Stomach smooth muscle (tissue), 2 donors: Measurements from ENCODE around the gene KDM5C.

Experiments used
- H3K27ac ChIP-seq: one replicate; pipeline ENCODE4 v1.7.0; 2013; ENCODE audit warnings: mild to moderate bottlenecking, low read length, inconsistent platforms
- H3K27me3 ChIP-seq, 2 donors: one replicate each; pipeline ENCODE4 v1.7.0; 2013; ENCODE audit warnings: low read length in 2 of 2; ENCODE audit not compliant: insufficient read depth in 2 of 2, control insufficient read depth in 1 of 2
- H3K36me3 ChIP-seq, 2 donors: one replicate each; pipeline ENCODE4 v1.7.0; 2013; ENCODE audit warnings: low read length in 2 of 2; ENCODE audit not compliant: control insufficient read depth in 2 of 2, insufficient read depth in 2 of 2
- H3K4me1 ChIP-seq: one replicate; pipeline ENCODE4 v1.7.0; 2013; ENCODE audit warnings: low read length; ENCODE audit not compliant: control insufficient read depth, insufficient read depth
- H3K4me3 ChIP-seq, 2 donors: one replicate each; pipeline ENCODE4 v1.7.0; 2013; ENCODE audit warnings: low read length in 2 of 2
- H3K9ac ChIP-seq, 2 donors: one replicate each; pipeline ENCODE4 v1.7.0; 2013; ENCODE audit warnings: low read length in 2 of 2, mild to moderate bottlenecking in 1 of 2
- H3K9me3 ChIP-seq, 2 donors: one replicate each; pipeline ENCODE4 v1.7.0; 2013; ENCODE audit warnings: low read length in 2 of 2; ENCODE audit not compliant: control insufficient read depth in 2 of 2
- donor health status: healthy.
- donor health status: Pancreatic carcinoma.

The KDM5C gene

DNA sequence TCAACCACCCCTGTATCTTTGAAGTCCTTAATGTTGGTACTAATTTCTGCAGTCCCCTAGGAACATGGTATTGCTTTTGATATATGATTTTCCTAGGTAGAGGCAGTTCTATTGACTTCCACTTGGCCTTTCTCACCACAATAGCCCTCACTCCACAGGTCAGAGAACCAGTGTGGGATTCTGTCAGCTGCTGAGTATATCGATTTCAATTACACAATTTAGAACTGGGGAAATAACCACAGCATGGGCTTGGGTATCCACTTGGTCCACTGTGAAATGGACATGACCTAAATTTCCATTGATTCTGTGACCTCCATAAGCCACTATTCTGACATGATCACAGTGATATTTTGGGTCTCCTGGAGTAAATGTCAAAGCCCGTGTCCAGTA lies 68.8 kb downstream of the KDM5C start:
- H3K9me3 ChIP-seq: no peaks in the 10 kb centered on the region
- no peaks in the 10 kb centered on the region for H3K4me1 ChIP-seq
- H3K9ac ChIP-seq: no peak overlapping the region
- H3K27me3 ChIP-seq: peaks cover 0 to 3% of the 10 kb centered on the region in 2 donors
- H3K27ac ChIP-seq: no peak overlapping the region
- H3K4me3 ChIP-seq: no peak overlapping the region
- H3K36me3 ChIP-seq: no peaks in the 10 kb centered on the region

DNA sequence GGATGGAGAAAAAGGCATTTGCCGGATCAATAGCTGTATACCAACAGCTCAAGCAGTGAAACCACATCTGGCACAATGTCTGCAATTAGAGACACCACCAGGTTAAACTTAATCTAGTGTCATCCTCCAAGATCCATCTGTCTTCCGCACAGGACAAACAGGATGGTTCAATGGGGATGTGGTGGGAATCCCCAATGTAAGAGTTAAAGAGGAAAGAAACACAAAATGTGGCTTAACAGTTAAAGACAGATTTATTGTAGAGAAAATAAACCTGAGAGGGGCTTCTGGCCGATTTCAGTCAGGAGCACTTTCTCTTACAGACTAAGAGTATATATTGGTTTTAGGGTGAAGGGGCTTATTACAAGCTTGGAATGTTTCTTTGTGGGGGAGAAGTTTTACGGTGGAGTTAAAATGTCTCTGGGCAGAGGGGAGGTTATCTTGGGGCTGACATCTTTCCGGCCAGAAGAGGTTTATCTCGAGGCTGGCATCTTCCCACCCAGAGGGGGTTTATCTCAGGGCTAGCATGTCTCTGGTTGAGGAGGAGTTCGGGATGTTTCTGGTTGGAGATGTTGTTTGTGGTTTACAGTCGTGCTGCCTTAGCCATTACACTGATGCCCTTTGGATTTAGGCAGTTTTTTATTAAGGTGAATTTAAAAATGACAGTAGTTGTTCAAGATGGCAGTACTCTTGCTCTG lies 69.3 kb downstream of the KDM5C start:
- Histone ChIP-seq H3K4me1 (no peaks in the 10 kb centered on the region), H3K9me3 (no peaks in the 10 kb centered on the region), H3K9ac (no peak overlapping the region), H3K27ac (no peak overlapping the region), H3K36me3 (no peaks in the 10 kb centered on the region), H3K4me3 (no peak overlapping the region), H3K27me3 (peaks cover 0 to 3% of the 10 kb centered on the region in 2 donors)

DNA sequence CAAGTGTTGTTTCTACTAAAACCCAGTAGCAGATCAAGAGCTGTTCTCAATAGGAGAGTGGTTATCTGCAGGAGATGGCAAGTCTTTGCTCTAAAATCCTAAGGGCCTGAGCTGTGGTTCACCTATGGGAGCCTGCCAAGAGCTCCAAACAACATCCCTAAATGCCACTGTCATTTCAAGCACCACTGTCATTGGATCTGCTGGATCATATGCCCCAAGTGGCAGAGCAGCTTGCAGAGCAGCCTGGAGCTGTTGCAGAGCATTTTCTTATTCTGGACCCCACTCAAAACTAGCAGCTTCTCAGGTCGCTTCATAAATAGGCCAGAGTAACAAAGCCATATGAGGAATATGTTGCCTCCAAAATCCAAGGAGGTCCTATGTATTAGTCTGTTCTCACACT lies 71.4 kb downstream of the KDM5C start:
- no peak overlapping the region for H3K4me3 ChIP-seq
- no peaks in the 10 kb centered on the region for H3K36me3 ChIP-seq
- no peaks in the 10 kb centered on the region for H3K9me3 ChIP-seq
- no peaks in the 10 kb centered on the region for H3K4me1 ChIP-seq
- H3K27ac ChIP-seq: no peak overlapping the region
- peaks cover 0 to 3% of the 10 kb centered on the region in 2 donors for H3K27me3 ChIP-seq
- no peak overlapping the region for H3K9ac ChIP-seq
